Right renal cortex interstitium (tissue), 3 donors: ENCODE data around the gene KCNIP4. TPM values are rescaled to one million over a fixed set of nuclear protein-coding genes. Genes with fewer than 3 reads are reported as not detected.

Experiments
- DNase-seq, 3 donors: peaks; one replicate each; pipeline ENCODE4 v3.0.0-alpha.2; 2013; ENCODE audit warnings: low read depth in 3 of 3, low spot score in 2 of 3
- polyA plus RNA-seq, 3 donors: library from polyadenylated mRNA; unstranded; fragments of 120-200 nt; gene quantifications; one replicate each; pipeline ENCODE4 v1.2.1, GENCODE V29; 2013; ENCODE audit not compliant: insufficient read length in 3 of 3

KCNIP4 gene
- polyA plus RNA-seq, 3 donors, result 14.4 to 15.3 (median 14.5) TPM

GRCh38 chr4:21628116-21628670 is 320.4 kb downstream of the KCNIP4 start:
- no peak for DNase-seq

GRCh38 chr4:21625447-21625846 is 323.1 kb downstream of the KCNIP4 start:
- no peak for DNase-seq

GRCh38 chr4:21605006-21605405 is 343.6 kb downstream of the KCNIP4 start:
- DNase-seq, result no peak

GRCh38 chr4:21596521-21596920 is 352.1 kb downstream of the KCNIP4 start:
- no peak for DNase-seq

- no peak for DNase-seq
These were observed 354.9 kb downstream of the KCNIP4 start for GRCh38 chr4:21593671-21594001.

- no peak for DNase-seq
These were observed 355.5 kb downstream of the KCNIP4 start for GRCh38 chr4:21592970-21593670.

GRCh38 chr4:21577056-21577455 is 371.5 kb downstream of the KCNIP4 start:
- no peak for DNase-seq

- no peak for DNase-seq
These were observed 377.5 kb downstream of the KCNIP4 start for GRCh38 chr4:21571100-21571499.

GRCh38 chr4:21569638-21570037 is 378.9 kb downstream of the KCNIP4 start:
- DNase-seq, result no peak

- no peak for DNase-seq
These were observed 393.5 kb downstream of the KCNIP4 start for GRCh38 chr4:21555083-21555482.

GRCh38 chr4:21554500-21554899 is 394.1 kb downstream of the KCNIP4 start:
- DNase-seq, result no peak

- DNase-seq, result no peak
These were observed 394.5 kb downstream of the KCNIP4 start for GRCh38 chr4:21554066-21554465.

GRCh38 chr4:21552455-21552854 is 396.1 kb downstream of the KCNIP4 start:
- no peak for DNase-seq

GRCh38 chr4:21544955-21545354 is 403.6 kb downstream of the KCNIP4 start:
- DNase-seq, result no peak

GRCh38 chr4:21544415-21544814 is 404.2 kb downstream of the KCNIP4 start:
- DNase-seq, result peak in 2 of 3 donors; percentile 15 to 27

- DNase-seq, result no peak
These were observed 405.1 kb downstream of the KCNIP4 start for GRCh38 chr4:21543514-21543913.

GRCh38 chr4:21535898-21536297 is 412.7 kb downstream of the KCNIP4 start:
- DNase-seq, result no peak

- DNase-seq, result no peak
These were observed 417.5 kb downstream of the KCNIP4 start for GRCh38 chr4:21531048-21531447.

- no peak for DNase-seq
These were observed 419.4 kb downstream of the KCNIP4 start for GRCh38 chr4:21529214-21529613.

- no peak for DNase-seq
These were observed 426.3 kb downstream of the KCNIP4 start for GRCh38 chr4:21522296-21522695.

GRCh38 chr4:21517126-21517859 is 431.3 kb downstream of the KCNIP4 start:
- DNase-seq, result no peak
